HepG2 (cell line): Measurements from ENCODE around the gene EFNA4.

Experiments
- CTCF ChIP-seq: sonication (generic); formaldehyde crosslinking; IDR thresholded peaks from 2 replicates; pipeline ENCODE4 v1.5.0; 2020; ENCODE audit warnings: mild to moderate bottlenecking, missing genetic modification reagents, moderate library complexity
- E2F5 ChIP-seq: sonication (generic); formaldehyde crosslinking; conservative IDR thresholded peaks from 2 replicates; pipeline ENCODE4 v1.4.0; 2020; ENCODE audit warnings: missing genetic modification reagents
- FOSL1 ChIP-seq: sonication (generic); formaldehyde crosslinking; IDR thresholded peaks from 2 replicates; pipeline ENCODE4 v1.9.0; 2021; ENCODE audit warnings: missing genetic modification reagents, borderline replicate concordance
- GPBP1L1 ChIP-seq: sonication (generic); formaldehyde crosslinking; IDR thresholded peaks from 2 replicates; pipeline ENCODE4 v1.5.0; 2020; ENCODE audit warnings: mild to moderate bottlenecking, missing genetic modification reagents
- HNF1A ChIP-seq, 2 experiments: sonication (generic) in 1 of 2; formaldehyde crosslinking in 1 of 2; IDR thresholded peaks; 2 replicates each; pipeline versions ENCODE4 v1.4.0 to v1.6.1; 2016 to 2020; ENCODE audit warnings: borderline replicate concordance in 1 of 2, low read depth in 1 of 2, mild to moderate bottlenecking in 1 of 2, missing genetic modification reagents in 1 of 2
- MYC ChIP-seq: sonication (generic); formaldehyde crosslinking; IDR thresholded peaks from 2 replicates; pipeline ENCODE4 v1.9.0; 2021; ENCODE audit warnings: missing genetic modification reagents, borderline replicate concordance
- ZFP91 ChIP-seq: sonication (generic); formaldehyde crosslinking; IDR thresholded peaks from 2 replicates; pipeline ENCODE4 v1.9.0; 2022; ENCODE audit warnings: missing genetic modification reagents, mild to moderate bottlenecking, borderline replicate concordance
- ZHX1 ChIP-seq: sonication (generic); formaldehyde crosslinking; IDR thresholded peaks from 2 replicates; pipeline ENCODE4 v1.8.1; 2022; ENCODE audit warnings: low read depth, mild to moderate bottlenecking, missing genetic modification reagents
- ZKSCAN8 ChIP-seq: IDR thresholded peaks from 2 replicates; pipeline ENCODE4 v1.6.1; 2016; ENCODE audit warnings: borderline replicate concordance, missing genetic modification reagents, missing compliant biosample characterization
- ZNF274 ChIP-seq: sonication (generic); formaldehyde crosslinking; IDR thresholded peaks from 2 replicates; pipeline ENCODE4 v1.5.1; 2020; ENCODE audit warnings: mild to moderate bottlenecking, missing genetic modification reagents

GRCh38 chr1:155042789-155043188, 20.8 kb upstream of the EFNA4 start:
- TF ChIP-seq MYC (CRISPR knock-in tag) (no peak), ZNF274 (CRISPR knock-in tag) (no peak), ZKSCAN8 (CRISPR knock-in tag) (no peak), FOSL1 (no peak), E2F5 (CRISPR knock-in tag) (no peak), ZFP91 (CRISPR knock-in tag) (no peak), HNF1A (IDR thresholded peaks at IDR 0.05; ENCODE audit: low read depth) (no peak), HNF1A (CRISPR knock-in tag; IDR thresholded peaks at IDR 0.05; ENCODE audit: borderline replicate concordance) (no peak), CTCF (CRISPR knock-in tag) (no peak), ZHX1 (CRISPR knock-in tag) (no peak), GPBP1L1 (CRISPR knock-in tag) (no peak)
